NOMO-1 treated with DMSO at 0.1 percent for 48 hours (cell line): Measurements from ENCODE around the gene FYCO1.
"Not testable (repeated sequence)": the region's sequence is repeated elsewhere in the genome, so short reads cannot be mapped to it uniquely, and the experiment has no call there.

Experiments
- DNase-seq: peaks from one replicate; lab custom pipeline; 2025; ENCODE audit not compliant: unreplicated experiment; lab: John Stamatoyannopoulos, UW

Gene FYCO1

DNA sequence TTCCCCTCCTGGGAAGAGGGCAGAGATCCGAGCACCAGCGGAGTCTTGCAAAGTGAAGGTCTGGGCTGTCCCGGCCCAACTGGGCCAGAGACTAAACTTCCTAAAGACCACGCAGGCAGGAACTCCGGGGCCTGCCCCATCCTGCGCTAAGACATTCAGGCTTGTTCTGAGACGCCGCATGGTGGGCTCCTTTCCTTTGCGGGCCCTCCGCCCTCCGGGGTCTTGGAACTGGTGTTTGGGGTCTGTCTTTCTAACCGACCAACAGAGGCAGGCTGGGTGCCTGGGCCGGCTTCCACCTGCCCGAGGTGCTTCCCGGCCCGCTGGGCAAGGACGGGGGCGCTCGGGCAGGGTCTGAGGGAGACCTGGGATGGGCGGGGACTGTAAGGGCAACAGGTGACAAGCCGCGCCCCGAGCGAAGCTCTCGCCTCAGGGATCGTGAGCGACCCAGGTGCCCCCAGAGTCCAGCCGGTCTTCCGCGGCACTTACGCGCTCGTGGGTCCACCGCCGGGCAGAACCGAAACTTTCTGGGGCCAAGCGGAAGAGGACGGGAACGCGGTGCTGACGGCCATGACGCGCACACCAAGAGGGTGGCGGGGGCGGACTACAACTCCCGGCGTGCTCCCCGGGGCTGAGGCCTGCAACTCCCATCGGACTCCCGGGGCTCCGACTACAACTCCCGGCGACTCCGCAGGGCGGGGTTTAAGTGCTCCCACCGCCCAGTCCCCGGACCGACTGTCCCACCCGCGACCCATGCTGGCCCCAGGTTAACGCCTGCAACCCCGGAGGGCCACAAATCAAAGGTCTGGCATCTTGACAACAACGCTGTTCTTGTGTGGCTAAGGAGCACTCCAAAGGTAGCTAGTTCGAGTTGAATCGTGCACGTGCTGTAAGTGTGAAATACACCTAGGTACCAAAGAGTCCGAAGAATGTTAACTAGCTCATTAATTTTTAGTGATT is at the start of gene FYCO1:
TSS of gene FYCO1 (minus strand) at position 589 of the 957 bp plus-strand sequence. CDS start 10,914 bp downstream, outside the sequence.
- DNase-seq = peak; percentile 93

DNA sequence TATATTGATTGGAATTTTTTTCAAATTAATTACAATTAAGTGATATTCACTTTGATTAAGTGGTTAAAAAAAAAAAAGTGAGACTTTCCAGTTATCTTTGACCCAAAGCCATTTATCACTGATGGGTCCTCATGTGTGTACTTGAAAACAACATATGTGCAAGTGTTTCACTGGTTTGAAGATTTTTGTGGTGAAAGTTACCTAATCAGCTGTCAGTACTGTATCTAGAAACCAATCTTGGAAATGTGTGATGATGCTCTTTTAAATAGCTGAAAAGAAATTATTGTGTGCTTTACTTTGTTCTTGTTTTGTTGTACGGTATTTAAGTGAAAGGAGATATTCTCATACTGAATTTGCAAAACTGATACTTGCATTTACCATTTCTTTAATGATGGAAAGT is 43.3 kb upstream of the FYCO1 start:
- no peak for DNase-seq

DNA sequence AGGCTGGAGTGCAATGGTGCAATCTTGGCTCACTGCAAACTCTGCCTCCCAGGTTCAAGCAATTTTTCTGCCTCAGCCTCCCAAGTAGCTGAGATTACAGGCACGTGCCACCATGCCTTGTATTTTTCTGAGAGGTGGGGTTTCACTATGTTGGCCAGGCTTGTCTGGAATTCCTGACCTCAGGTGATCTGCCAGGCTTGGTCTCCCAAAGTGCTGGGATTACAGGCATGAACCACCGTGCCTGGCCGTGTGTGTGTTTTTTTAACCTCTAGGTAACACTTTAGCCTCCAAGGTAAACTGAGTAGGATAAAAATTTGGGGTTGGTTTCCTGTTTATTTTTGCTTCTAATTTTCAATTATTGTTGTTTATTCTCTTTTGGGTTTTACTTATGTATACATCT is 42.4 kb upstream of the FYCO1 start:
- not testable (repeated sequence) for DNase-seq

DNA sequence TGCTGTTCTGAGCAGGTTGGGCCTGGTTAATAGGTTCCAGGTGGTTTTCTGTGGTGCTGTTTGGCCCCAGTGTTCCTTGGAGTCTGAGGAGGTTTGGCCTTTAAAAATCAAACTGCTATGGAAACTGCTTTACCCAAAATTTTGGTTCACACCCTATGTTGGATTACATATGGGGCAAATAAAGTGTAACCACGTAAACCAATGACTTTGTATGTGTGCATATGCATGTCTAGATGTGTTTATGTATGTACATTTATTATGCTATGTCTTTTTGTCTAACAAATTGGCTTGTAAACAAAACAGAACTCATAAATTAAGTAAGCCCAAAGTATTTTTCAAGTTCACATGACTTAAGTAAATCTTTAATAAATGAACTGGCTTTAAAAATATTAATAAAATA is 40.6 kb upstream of the FYCO1 start:
- no peak for DNase-seq

DNA sequence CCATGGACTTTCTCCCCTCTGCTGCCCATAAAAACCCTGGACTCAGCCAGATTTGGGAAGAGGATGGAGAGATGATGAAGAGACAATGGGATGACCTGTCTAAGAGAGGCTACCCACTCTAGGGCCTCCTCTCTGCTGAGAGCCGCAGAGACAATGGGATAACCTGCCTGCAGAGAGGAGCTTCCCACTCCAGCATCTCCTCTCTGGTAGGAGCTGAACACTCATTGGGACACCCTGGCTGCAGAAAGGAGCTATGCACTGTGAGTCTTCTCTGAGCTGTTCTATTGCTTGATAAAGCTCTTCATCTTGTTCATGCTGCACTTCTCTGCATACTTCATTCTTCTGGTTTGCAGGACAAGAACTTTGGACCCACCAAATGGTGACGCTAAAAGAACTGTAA is 36.1 kb upstream of the FYCO1 start:
- DNase-seq = no peak

DNA sequence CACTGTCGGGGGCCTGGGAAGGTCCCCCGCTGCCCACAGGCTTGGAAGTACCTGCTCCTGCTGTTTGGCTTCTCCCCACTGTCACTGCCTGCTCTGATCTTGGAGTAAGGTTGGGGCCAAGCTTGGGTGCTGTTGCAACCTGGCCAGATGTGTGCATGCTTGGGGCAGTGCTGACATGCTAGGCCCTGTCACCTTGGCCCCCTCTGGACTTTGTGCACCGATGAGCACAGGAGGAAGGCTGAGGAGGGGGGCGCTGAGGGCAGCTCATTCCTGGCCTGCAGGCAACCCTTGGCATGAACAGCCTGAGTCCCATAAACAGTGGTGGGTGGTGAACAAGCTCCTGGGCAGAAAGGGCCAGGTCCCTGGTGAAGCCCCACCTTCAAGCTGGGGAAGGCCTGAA is 35.6 kb upstream of the FYCO1 start:
- no peak for DNase-seq

DNA sequence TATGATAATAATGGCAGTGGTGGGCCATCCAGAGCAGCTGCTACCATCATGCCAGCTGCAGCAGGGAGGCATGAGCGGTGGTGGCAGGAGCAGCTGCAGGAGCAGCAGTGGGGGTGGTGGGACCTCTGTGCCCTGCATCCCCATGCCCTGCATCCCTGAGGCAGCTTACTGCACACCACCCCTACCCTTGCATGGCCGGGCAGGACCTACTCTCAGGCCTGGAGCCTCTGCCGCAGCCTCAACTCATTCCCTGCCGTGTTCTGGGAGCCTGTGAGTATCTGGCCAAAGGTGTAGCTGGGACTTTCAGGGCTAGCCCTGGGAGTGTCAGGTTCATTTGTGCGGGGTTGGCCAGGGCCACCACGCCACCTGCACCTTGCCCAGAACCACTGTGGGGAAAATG is 35.0 kb upstream of the FYCO1 start:
- no peak for DNase-seq

DNA sequence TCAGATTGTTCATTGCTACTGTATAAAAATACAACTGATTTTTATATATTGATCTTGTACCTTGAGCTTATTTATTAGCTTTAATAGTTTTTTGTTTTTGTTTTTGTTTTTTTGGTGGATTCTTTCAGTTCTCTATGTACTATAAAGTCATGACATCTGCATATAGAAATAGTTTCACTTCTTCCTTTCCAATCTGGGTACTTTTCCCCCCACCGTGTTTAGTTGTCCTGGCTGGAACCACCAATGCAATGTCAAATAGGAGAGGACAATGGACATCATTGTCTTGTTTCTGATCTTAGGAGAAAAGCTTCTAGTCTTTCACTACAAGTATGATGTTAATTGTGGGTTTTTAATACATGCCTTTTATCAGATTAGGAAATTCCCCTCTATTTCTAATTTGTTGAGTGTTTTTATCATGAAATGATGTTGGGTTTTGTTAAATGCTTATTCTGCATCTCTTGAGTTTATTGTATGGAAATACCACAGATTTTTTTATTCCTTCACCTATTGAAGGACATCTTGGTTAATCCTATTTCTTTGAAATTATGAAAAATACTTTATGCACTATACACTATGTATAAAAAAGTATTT is 34.4 kb upstream of the FYCO1 start:
- DNase-seq = peak; percentile 59

DNA sequence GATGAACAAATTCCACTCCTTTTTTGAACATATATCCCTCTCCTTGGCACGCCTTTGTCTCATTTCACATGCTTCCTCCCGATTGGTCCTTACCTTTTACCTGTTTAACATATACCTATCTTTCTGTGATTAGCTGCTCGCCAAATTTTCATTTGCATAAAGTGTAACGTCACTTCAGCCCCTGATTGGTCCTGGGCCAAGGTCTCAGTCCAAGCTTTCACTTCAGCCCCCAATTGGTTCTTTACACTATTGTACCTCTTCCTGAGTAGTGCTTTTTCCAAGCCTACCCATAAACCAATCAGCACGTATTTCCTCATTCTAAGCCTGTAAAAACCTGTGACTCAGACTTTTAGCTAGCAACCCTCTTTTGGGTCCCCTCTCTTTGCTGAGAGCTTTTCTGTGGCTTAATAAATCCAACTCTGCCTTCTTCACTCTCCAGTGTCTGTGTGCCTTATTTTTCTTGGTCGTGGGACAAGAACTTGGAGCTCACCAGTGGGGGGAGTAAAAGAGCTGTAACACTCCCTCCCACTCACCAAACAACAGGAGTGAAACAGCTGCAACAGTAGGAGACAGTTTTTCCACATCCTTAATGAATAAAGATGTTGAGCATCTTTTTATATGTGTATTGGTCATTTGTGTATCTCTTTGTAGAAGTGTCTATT is 32.2 kb upstream of the FYCO1 start:
- peak; percentile 24 for DNase-seq

DNA sequence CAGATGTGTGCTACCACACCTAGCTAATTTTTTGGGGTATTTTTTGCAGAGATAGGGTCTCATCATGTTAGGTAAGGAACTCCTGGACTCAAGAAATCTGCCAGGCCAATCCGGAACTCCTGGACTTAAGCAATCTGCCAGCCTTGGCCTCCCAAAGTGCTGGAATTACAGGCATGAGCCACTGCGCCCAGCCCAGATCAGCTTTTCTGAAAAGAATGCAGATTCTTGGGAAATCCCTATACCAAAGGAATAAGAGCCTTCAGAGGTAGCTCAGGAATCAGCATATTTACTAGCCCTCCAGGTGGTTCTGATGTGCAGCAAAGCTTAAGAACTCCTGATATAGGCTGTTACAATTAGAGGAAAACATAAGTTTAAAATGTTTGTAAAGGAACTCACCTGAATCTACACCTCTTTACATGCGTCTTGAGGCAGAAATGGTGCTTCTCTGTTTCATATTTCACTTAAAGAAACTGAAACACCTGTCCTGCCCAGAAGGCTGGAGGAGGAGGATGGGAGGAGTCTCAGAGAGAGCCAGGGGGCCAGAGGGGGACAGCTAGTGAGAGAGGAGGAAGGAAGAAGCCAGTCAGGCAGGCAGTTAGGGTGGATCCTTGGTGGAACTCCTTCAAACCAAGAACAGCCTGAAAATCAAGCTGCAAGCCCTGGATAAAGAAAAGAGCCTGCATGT is 31.5 kb upstream of the FYCO1 start, which contains the start of gene XCR1:
TSS of gene XCR1 (minus strand) at position 463 of the 685 bp plus-strand sequence. CDS start 5,536 bp downstream, outside the sequence.
- DNase-seq = no peak

DNA sequence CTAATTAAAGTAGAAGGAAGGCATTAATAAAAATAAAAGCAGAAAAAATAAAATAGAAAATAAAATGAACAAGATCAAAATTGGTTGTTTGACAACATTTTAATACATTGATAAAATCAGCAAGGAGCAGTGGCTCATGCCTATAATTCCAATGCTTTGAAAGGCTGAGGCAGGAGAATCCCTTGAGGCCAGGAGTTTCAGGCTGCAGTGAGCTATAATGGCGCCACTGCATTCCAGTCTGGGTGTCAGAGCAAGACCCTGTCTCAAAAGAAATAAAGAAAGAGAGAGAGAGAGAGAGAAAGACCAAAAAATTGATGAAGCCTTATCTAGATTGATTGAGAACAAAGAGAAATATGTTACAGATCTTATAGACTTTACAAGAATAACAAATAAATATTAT is 29.5 kb upstream of the FYCO1 start:
- no peak for DNase-seq

DNA sequence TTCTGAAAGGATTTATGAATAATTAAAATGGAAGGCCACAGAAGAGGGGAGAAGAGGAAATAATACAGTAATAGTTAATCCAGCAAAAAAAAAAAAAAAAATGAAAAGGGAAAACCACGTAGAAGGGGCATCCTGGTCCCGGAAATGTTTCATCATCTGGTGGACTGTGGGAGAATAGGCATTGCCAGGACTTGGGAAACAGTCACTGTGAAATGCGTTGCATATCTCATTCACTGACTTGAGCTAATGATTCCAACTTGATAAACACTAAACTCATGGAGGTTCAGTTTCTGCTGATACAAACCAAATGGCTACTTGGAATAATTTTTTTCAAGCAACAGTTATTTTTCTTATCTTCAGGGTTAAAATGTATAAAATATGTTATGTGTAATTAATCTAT is 28.5 kb upstream of the FYCO1 start:
- DNase-seq = no peak

DNA sequence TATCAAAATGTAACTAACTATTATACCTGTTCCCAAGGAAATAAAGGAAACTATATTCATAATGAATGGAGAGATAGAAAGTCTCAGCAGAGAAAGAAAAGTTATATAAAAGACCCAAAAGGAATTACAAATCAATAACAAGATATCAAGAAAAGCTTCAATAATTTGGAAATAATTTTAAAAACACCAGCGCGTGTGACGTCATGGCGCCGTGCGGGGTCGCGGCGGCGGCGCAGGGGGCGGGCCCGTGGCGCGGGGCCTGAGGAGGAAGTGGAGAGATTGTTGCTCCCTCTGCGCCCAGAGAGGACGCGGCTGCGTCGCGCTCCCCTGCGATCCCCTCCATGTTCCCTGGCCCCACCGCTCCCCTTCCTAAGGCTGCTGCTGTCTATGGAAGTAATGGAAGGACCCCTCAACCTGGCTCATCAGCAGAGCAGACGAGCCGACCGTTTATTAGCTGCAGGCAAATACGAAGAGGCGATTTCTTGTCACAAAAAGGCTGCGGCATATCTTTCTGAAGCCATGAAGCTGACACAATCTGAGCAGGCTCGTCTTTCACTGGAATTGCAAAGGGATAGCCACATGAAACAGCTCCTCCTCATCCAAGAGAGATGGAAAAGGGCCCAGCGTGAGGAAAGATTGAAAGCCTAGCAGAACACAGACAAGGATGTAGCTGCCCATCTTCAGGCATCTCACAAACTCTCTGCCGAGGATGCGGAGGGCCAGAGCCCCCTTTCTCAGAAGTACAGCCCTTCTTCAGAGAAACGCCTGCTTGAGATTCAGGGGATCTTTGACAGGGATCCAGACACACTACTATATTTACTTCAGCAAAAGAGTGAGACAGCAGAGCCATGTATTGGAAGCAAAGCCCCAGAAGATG is 27.5 kb upstream of the FYCO1 start:
- no peak for DNase-seq

DNA sequence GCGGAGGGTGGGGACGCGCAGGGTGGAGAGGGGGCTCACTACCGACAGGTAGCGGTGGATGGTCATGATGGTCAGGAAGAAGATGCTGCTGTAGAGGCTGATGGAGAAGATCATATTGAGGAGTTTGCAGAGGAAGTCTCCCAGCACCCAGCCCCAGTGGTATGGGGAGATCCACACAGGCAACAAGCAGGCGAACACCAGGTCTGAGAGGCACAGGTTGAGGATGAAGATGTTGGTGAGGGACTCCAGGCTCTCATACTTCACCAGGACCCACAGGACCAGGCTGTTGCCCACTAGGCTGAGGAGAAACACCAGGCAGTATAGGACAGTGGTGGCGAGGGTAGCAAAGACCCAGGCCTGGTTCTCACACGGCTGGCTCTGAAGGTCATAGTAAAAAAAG is 25.9 kb upstream of the FYCO1 start:
- no peak for DNase-seq

DNA sequence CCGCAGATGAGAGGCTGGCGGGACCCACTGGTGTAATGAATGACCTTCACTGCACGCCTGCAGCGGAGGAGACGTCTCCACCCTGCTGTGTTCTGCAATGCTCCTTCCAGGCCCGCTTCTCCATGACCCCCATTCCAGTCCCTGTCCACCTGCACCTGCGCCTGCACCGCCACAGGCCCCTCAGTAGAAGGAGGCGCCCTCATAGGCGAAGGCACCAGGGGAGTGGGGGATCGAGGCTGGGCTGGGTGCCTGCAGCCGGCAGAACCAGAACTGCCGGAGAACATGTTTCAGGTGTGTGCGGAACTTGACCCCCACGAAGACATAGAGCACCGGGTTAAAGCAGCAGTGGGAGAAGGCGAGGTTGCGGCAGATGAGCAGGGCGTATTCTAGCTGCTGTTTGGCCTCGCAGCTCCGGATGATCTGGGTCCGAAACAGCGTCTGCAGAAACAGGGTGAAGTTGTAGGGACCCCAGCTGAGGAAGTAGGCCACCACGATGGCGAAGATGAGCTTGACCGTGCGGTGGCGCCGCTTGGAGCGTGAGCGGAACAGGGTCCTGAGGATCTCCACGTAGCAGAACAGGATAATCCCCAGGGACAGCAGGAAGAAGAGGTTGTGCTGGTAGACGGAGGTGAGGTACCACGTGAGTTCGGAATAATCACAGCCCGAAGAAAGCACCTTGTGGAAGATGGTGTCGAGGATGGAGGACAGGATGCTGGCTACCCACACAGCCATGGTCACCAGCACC is 25.3 kb upstream of the FYCO1 start:
- no peak for DNase-seq

DNA sequence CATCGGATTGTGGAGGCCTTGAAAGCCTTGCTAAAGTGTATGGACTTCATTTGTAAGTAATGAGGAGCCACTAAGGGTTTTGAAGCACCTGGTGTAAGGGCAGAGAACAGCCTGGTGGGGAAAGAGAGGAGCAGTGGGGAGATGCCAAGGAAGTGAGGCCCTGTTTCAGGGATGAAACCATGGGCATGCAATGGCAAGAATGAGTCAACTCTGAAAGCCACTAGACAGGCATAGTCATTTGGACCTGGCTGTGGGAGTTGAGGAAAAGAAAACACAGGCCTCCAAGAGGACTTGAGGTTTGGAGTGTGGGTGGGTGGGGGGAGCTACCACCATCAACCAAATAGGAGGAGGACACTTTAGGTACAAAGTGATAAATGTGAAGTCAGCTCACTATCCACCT is 24.1 kb upstream of the FYCO1 start:
- no peak for DNase-seq

DNA sequence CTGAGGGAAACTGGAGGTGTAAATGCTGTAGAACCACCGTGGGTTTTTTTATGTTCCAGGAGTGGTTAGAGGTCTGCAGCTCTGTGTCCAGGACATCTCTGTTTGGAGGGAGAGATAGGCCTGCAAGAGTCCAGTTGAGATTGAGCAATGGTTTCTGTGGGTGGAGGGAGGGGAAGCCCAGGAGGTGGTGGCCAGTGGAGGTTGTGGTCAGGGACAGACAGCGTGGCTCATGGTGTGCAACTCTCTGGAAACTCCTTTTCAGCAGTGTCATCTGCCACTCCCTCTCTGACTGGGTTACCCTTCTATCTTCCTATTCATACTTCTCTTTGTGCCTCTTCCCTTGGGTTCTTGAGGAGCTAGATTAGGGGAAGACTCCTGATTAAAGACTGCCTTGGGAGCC is 22.1 kb upstream of the FYCO1 start:
- DNase-seq = peak; percentile 42

DNA sequence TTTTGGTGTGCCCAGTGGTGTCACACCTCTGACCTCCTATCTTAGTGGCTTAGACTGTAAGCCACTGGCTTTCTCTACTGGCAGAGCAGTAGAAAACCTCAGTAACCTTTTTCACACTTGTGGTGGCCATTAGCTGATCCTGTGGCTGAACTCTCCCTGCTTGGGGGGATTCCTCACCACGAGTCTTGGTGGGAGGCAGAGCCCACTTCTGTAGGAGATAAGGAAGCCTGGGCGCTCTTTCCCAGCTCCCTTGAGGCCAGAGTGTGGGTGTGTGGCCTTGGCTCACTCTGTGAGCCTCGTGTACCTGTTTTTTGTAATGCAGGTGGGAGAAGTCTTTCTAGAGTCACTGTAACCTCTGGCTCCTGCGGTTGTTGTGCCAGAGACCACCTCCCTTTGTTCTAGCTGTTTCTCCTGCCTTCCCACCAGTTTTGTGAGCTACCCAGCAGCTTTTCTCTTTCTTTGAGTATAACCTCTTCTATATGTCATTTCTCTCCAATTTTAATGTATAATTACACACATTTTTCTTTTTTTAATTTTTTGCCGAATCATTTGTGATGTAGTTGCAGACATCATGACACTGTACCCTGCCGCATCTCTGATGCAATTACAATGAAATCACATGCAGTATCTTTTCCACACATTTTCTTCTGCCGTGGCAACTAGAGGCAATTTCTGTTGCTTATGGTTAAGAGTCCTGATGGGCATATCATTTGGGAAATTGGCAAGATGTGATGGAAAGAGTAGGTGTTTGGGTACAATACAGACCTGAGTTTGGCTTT is 17.9 kb upstream of the FYCO1 start:
- DNase-seq = no peak

DNA sequence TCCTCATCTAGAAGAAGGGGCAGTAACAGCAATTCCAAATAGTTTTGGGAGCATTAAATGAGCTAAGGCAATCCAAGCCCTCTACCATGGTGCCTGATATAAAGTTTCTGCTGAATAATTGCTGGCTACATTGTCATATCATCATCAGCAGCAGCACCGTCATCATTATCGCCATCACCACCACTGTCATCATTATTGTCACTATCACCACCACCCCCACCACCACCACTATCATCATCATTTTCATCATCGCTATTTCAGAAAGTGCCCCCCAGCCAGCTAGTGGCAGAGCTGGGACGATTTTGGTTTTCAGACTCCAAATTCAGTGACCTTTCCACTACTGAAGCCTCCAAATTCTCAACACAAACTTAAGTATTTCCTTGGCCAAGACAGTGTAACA is 16.6 kb upstream of the FYCO1 start:
- DNase-seq = no peak
